Measurements from ENCODE around the gene GATA2. TPM values are rescaled to one million over a fixed set of nuclear protein-coding genes. Genes with fewer than 3 reads are reported as not detected.

Gene GATA2
- total RNA-seq, 2 donors from 2014 or later: 181 to 275 TPM

DNA sequence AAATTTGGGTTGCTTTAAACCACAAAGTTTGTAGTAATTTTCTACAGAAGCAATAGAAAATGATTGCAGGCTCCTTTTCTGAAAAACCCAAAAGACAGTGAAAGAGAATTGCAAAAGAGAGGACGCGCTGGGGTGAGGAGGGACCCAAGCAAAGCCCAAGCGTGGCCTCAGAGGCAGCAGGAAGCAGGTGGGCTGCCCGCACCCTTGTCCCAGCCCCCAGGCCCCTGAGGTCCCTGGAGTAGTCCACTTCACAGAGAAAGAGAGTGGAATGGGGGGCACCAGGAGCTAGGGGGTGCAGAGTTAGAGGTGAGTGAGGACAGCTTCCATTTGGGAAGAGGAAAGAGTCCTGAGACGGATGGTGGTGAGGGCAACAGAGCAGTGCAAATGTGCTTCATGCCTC lies 37.9 kb downstream of the GATA2 start:
- DNase-seq (ENCODE audit: low spot score): no peak
- TF ChIP-seq POLR2A (IDR thresholded peaks at IDR 0.05) (no peak), POLR2AphosphoS5 (IDR thresholded peaks at IDR 0.05) (no peak)
- TF ChIP-seq, protein P1, sequence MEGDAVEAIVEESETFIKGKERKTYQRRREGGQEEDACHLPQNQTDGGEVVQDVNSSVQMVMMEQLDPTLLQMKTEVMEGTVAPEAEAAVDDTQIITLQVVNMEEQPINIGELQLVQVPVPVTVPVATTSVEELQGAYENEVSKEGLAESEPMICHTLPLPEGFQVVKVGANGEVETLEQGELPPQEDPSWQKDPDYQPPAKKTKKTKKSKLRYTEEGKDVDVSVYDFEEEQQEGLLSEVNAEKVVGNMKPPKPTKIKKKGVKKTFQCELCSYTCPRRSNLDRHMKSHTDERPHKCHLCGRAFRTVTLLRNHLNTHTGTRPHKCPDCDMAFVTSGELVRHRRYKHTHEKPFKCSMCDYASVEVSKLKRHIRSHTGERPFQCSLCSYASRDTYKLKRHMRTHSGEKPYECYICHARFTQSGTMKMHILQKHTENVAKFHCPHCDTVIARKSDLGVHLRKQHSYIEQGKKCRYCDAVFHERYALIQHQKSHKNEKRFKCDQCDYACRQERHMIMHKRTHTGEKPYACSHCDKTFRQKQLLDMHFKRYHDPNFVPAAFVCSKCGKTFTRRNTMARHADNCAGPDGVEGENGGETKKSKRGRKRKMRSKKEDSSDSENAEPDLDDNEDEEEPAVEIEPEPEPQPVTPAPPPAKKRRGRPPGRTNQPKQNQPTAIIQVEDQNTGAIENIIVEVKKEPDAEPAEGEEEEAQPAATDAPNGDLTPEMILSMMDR (IDR thresholded peaks at IDR 0.05): no peak
- Histone ChIP-seq H3K36me3 (no peaks in the 10 kb centered on the region), H3K4me1 (replicated peaks) (no peaks in the 10 kb centered on the region), H3K4me3 (no peak overlapping the region), H3K9me3 (no peaks in the 10 kb centered on the region), H3K27ac (no peak overlapping the region), H3K27me3 (replicated peaks; ENCODE audit: insufficient read depth) (no peaks in the 10 kb centered on the region)
- intact Hi-C loops (cut with DNase I): no loop called here
- WGBS: 75% methylated on average over 5 of the region's 5 CpGs

DNA sequence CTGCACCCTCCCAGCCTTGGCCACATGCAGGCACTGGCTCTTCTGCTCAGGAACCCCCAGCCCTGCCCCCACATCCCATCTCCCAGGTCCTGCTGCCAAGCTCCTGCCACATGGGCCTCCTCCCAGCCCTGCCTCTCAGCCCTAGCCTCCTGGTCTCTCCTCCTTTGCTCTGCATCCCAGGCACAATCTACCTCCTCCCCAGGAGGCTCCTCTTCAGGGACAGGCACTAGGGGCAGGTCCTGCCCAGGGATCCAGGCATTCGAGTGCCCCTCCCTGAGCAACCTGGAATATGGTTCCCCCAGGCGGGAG lies 38.7 kb downstream of the GATA2 start:
- H3K36me3 ChIP-seq: no peaks in the 10 kb centered on the region
- 100% methylated on average over 2 of the region's 2 CpGs for WGBS
- no peak overlapping the region for H3K27ac ChIP-seq
- H3K4me1 ChIP-seq (replicated peaks): no peaks in the 10 kb centered on the region
- no peaks in the 10 kb centered on the region for H3K27me3 ChIP-seq (replicated peaks; ENCODE audit: insufficient read depth)
- intact Hi-C loops (cut with DNase I): no loop called here
- DNase-seq (ENCODE audit: low spot score): no peak
- H3K9me3 ChIP-seq: no peaks in the 10 kb centered on the region
- TF ChIP-seq POLR2A (IDR thresholded peaks at IDR 0.05) (no peak), POLR2AphosphoS5 (IDR thresholded peaks at IDR 0.05) (no peak)
- TF ChIP-seq, protein P1 (IDR thresholded peaks at IDR 0.05): no peak
- no peak overlapping the region for H3K4me3 ChIP-seq

DNA sequence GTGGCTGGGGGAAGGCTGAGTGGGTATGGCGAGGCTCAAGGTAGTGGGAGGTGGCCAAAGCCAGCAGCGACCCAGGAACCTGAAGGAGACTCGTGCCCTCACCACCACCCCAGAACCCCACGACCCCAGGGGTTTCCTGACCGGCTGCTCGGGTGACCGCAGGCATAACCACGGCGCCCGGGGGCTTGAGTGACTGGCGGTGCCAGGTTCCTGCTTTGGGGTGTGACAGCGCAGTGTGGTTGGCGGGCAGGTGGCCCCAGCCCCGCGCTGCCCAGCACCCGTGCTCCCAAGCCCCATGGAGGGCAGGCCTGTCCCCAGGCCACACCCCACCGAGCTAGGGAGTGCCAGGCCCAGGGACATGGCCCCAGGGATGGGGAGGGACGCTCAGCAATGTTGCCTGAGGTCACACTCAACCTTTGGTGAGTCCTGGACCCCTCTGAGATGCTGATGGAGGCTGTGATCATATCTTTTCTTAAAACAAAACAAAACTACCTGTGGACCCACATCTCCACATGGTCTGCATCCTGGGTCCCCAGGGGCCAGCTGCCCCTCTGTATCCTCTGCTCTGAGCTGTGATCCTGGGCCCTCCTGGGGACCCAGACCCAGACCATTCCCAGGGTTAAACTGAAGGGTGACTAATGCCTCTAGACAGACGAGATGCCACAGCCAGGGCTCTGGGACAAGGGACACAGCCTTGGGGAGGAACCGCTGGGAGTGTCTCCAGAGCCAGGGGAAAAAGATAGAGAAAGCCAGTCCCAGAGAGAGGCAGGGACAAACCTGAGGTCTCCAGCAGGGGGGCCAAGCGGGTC lies 39.3 kb downstream of the GATA2 start:
- intact Hi-C loops (cut with DNase I): no loop called here
- Histone ChIP-seq H3K9me3 (no peaks in the 10 kb centered on the region), H3K4me3 (no peak overlapping the region), H3K27ac (no peak overlapping the region), H3K4me1 (replicated peaks) (no peaks in the 10 kb centered on the region), H3K36me3 (no peaks in the 10 kb centered on the region), H3K27me3 (replicated peaks; ENCODE audit: insufficient read depth) (no peaks in the 10 kb centered on the region)
- WGBS: 87% methylated on average over 19 of the region's 21 CpGs
- TF ChIP-seq, protein P1 (IDR thresholded peaks at IDR 0.05): no peak
- TF ChIP-seq POLR2A (IDR thresholded peaks at IDR 0.05): no peak
- TF ChIP-seq POLR2AphosphoS5 (IDR thresholded peaks at IDR 0.05): no peak
- no peak for DNase-seq (ENCODE audit: low spot score)

DNA sequence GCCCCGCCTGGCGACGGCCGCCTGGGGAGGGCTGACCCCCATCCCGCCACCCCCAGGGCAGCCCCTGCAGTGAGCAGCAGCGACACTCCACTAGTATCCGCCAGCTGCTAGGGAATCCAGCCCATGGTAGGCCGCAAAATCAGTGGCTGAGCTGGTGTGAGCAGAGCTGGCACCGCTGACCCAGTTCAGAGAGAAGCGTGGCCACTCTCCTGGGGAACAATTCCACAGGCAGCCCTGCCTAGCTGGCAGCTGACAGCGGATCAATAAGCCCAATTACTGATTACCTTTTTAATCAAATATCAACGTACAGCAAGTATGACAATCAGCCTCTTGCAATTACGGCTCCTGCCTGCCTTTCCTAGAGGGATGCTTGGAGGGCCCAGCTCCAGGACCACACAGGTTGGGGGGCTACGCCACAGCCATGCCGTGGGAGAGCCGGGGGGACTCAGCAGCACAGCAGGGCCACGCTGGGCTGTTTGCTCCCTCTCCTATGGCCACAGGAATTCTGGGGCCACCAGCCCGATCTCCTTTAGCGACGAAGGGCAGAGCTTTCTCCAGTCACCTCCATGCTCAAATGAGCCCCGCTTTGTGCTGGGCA lies 40.2 kb downstream of the GATA2 start:
- no peak for DNase-seq (ENCODE audit: low spot score)
- H3K27me3 ChIP-seq (replicated peaks; ENCODE audit: insufficient read depth): no peaks in the 10 kb centered on the region
- no peaks in the 10 kb centered on the region for H3K9me3 ChIP-seq
- H3K27ac ChIP-seq: no peak overlapping the region
- intact Hi-C loops (cut with DNase I): no loop called here
- no peaks in the 10 kb centered on the region for H3K36me3 ChIP-seq
- no peaks in the 10 kb centered on the region for H3K4me1 ChIP-seq (replicated peaks)
- 92% methylated on average over 21 of the region's 21 CpGs for WGBS
- no peak overlapping the region for H3K4me3 ChIP-seq
- TF ChIP-seq, protein P1 (IDR thresholded peaks at IDR 0.05): no peak
- TF ChIP-seq POLR2A (IDR thresholded peaks at IDR 0.05) (no peak), POLR2AphosphoS5 (IDR thresholded peaks at IDR 0.05) (no peak)

DNA sequence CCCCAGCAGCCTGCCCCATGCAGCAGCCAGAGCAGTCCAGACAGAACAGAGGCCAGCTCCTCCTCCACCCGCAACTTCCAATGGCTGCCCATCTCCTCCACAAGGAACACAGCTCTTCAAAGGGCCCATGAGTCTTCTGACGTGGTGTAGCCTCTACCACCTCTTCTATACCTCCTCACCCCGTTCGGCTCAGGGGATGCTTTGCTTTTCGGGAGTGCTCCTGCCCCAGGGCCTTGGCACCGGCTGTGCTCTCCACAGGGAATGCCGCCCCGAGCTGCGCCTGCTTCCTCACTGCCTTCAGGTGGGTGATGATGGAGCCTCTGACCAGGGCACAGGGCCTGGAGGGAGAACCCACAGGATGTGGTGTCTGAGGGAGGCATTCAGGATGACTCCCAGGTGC lies 40.9 kb downstream of the GATA2 start:
- no peaks in the 10 kb centered on the region for H3K27me3 ChIP-seq (replicated peaks; ENCODE audit: insufficient read depth)
- WGBS: 95% methylated on average over 9 of the region's 9 CpGs
- intact Hi-C loops (cut with DNase I): no loop called here
- no peak overlapping the region for H3K4me3 ChIP-seq
- H3K36me3 ChIP-seq: no peaks in the 10 kb centered on the region
- TF ChIP-seq POLR2AphosphoS5 (IDR thresholded peaks at IDR 0.05) (no peak), POLR2A (IDR thresholded peaks at IDR 0.05) (no peak)
- TF ChIP-seq, protein P1 (IDR thresholded peaks at IDR 0.05): no peak
- no peaks in the 10 kb centered on the region for H3K9me3 ChIP-seq
- no peak for DNase-seq (ENCODE audit: low spot score)
- no peaks in the 10 kb centered on the region for H3K4me1 ChIP-seq (replicated peaks)
- no peak overlapping the region for H3K27ac ChIP-seq

Measured in prostate gland (tissue), 2 donors.